Adrenal gland (tissue), 12 donors: Measurements from ENCODE around the gene DLG4. TPM values are rescaled to one million over a fixed set of nuclear protein-coding genes. Genes with fewer than 3 reads are reported as not detected.
A peak's percentile ranks its signal among the peaks of the same experiment; 100 is the strongest.

ENCODE experiments used
- DNase-seq, 7 donors: peaks; one replicate each; pipeline ENCODE4 v3.0.0-alpha.2; 2019 to 2020
- H3K27ac ChIP-seq, 5 donors: fragments of 200-600 bp; sonication (generic) in 4 of 5; 1 replicate in 3 of 5; 2 replicates in 2 of 5; pipeline versions ENCODE4 v1.5.1 to v1.8.0; 2016 to 2020; ENCODE audit warnings: mild to moderate bottlenecking in 1 of 5
- H3K27me3 ChIP-seq: fragments of 200-600 bp; 2 replicates; pipeline ENCODE4 v1.8.0; 2021
- H3K36me3 ChIP-seq, 2 donors: fragments of 200-600 bp; replicated peaks in 1 of 2; 1 replicate in 1 of 2; 2 replicates in 1 of 2; pipeline versions ENCODE4 v1.5.1 to v1.8.0; 2018 to 2022
- H3K4me1 ChIP-seq, 2 donors: fragments of 200-600 bp; replicated peaks in 1 of 2; 1 replicate in 1 of 2; 2 replicates in 1 of 2; pipeline versions ENCODE4 v1.5.1 to v1.8.0; 2018 to 2021
- H3K4me3 ChIP-seq, 4 donors: fragments of 200-600 bp; sonication (generic) in 3 of 4; one replicate each; pipeline ENCODE4 v1.5.1; 2016 to 2018
- H3K9me3 ChIP-seq, 3 donors: fragments of 200-600 bp; sonication (generic) in 1 of 3; replicated peaks in 1 of 3; 1 replicate in 2 of 3; 2 replicates in 1 of 3; pipeline versions ENCODE4 v1.5.1 to v1.8.0; 2016 to 2021
- POLR2A ChIP-seq, 2 donors: fragments of 450-650 bp; IDR thresholded peaks; one replicate each; pipeline ENCODE4 v1.6.1; 2017; ENCODE audit warnings: antibody characterized with exemption in 2 of 2, mild to moderate bottlenecking in 2 of 2, moderate library complexity in 1 of 2
- WGBS, 4 donors: extraction: QIAGEN DNeasy Blood & Tissue Kit in 2 of 4; methylation state at CpG; one replicate each; pipeline versions ENCODE4 v1.1.5 to v1.1.7; 2013 to 2017; 5-methylcytosine and 5-hydroxymethylcytosine counted together
- intact Hi-C, 2 donors: fragments of 100-400 bp; cut with DNase I; formaldehyde crosslinking; loops; one replicate each; pipeline versions ENCODE4 v1.14.1 to v1.15.0; 2022 to 2023
- polyA plus RNA-seq, 3 donors: library from polyadenylated mRNA; stranded (reverse); fragments of 200-250 nt in 2 of 3; fragments of 350-450 nt in 1 of 3; fragmentation: Illumina TruSeq in 1 of 3; extraction: RNeasy Lipid Tissue Mini Kit (QIAGEN cat#74804) in 1 of 3; gene quantifications; one replicate each; pipeline ENCODE4 v1.2.3, GENCODE V29; 2013 to 2014
- total RNA-seq, 9 donors: library from RNA; depleted of rRNA in 4 of 9; stranded (reverse); fragments of >200 nt in 4 of 9; fragments of 120-200 nt in 1 of 9; fragmentation: NEBNext Ultra II Directional in 1 of 9; extraction: Animal tissue kit (Norgen Biotek cat#: 25700) in 1 of 9; gene quantifications; one replicate each; pipeline versions ENCODE4 v1.1.0 to v1.2.4, GENCODE V29; 2013 to 2023
- TF ChIP-seq, protein P1 (sequence below), 6 experiments: fragments of 450-650 bp in 4 of 6; fragments of 200-600 bp in 2 of 6; sonication (generic) in 1 of 6; IDR thresholded peaks; 1 replicate in 5 of 6; 2 replicates in 1 of 6; pipeline versions ENCODE4 v1.5.1 to v1.8.0; 2016 to 2021; ENCODE audit warnings: antibody characterized with exemption in 6 of 6, mild to moderate bottlenecking in 2 of 6, moderate library complexity in 1 of 6
- donor health status: healthy with polysubstance abuse.
- donor health status: Bipolar disorder and iron deficiency.
- donor health status: DM: yes; HTN: yes; CAD: no.
- donor health status: DM: no; HTN: no; CAD: no.
- donor health status: DM: no; HTN: no; CAD: no.
- donor health status: DM: yes; HTN: yes; CAD: no.

The DLG4 gene
- total and polyA plus RNA-seq, 12 donors: 14.1 to 172 (median 30.5) TPM

DNA sequence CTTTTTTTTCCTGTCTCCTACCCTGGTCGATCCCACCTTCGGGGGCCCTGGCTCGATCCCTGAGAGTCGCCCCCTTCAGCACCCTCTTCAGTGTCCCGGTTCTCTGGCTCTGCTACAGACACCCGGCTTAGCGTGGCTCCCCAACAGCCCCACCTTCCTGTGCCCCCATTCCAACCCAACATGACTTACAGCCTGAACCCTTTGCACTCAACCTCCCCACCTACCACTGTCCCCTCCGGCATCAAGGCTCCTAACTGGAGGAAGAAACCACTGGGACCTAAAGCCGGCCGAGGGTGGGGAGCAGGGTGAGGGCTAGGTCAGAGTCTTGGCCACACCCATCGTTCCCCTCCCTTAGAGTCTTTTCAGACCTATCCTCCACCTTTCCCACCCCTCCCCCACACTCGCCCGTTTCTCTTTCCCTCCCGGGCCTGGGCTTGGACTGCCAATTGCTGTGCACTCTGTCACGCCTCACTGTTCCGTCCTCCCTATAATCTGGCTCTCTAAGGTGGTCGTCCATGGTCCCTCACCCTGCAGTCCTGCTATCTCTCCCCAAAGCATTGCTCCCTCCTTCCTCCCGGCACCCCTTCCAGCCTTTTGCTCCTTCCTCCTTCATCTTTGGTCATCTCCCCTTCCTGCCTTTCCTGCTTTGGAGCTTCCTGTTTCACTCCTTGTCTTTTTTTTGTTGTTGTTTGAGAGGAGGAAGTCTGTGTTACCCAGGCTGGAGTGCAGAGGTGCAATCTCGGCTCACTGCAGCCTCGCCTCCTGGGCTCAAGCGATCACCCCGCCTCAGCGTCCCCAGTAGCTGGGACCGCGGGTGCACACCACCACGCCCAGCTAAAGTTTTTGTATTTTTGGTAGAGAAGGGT, 43.5 kb upstream of the DLG4 start:
- Histone ChIP-seq H3K4me3 (peak overlapping the region in 1 of 4 donors; percentile 23), H3K4me1 (peaks cover 12 to 21% of the 10 kb centered on the region in 2 donors), H3K36me3 (peaks cover 0 to 8% of the 10 kb centered on the region in 2 donors), H3K9me3 (no peaks in the 10 kb centered on the region), H3K27ac (no peak overlapping the region), H3K27me3 (no peaks in the 10 kb centered on the region)
- TF ChIP-seq, protein P1, sequence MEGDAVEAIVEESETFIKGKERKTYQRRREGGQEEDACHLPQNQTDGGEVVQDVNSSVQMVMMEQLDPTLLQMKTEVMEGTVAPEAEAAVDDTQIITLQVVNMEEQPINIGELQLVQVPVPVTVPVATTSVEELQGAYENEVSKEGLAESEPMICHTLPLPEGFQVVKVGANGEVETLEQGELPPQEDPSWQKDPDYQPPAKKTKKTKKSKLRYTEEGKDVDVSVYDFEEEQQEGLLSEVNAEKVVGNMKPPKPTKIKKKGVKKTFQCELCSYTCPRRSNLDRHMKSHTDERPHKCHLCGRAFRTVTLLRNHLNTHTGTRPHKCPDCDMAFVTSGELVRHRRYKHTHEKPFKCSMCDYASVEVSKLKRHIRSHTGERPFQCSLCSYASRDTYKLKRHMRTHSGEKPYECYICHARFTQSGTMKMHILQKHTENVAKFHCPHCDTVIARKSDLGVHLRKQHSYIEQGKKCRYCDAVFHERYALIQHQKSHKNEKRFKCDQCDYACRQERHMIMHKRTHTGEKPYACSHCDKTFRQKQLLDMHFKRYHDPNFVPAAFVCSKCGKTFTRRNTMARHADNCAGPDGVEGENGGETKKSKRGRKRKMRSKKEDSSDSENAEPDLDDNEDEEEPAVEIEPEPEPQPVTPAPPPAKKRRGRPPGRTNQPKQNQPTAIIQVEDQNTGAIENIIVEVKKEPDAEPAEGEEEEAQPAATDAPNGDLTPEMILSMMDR (IDR thresholded peaks at IDR 0.05): no peak
- no peak for TF ChIP-seq POLR2A (IDR thresholded peaks at IDR 0.05)
- intact Hi-C loops: loop anchor here in 1 of 2 donors (5.0 kb wide), 1 partner anchor 39 kb away; no protein-coding TSS in a partner anchor
- peak in 1 of 7 donors; percentile 48 for DNase-seq
- 28 to 39% (median 34%) methylated on average over 26 of the region's 26 CpGs for WGBS, 4 donors

DNA sequence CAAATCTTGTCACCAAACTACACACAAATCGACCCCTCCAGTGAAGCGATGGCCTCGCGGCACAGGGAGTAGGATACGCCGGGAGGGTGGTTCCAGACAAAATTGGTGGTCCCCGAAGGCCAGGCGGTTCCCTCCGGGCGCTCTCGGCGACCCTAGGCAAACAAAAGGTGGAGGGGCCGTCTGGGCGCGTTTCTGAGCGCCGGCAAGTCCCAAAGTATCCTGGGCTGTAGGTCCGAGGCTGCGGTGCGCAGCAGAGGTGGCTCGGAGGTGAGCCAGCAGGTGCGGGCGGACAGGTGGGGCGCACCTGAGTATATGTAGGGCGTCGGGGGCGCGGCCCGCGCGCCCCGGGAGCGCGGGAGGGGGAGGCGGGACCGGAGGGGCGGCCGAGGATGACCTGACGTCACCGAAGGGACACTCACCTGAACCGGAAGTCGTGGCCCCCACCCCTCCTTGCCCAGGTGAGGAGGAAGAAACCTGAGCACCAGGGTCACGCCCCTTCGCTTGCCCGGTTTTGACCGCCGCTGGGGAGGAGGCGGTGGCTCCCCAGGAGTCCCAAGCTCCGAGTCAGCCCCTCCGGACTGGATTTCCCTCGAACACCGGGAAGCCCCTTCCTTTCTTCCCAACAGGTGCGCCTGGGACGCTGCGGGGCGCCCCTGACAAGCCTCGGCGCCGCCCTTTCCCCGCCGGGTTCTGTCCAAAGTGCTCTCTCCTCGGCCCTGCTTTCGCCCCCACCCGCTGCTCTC, 42.7 kb upstream of the DLG4 start, which contains the start of gene CLDN7:
Gene CLDN7 (minus strand): TSS at position 287 of the 743 bp plus-strand sequence. CDS start 435 bp downstream, outside the sequence.
- H3K4me1 ChIP-seq: peaks cover 12 to 21% of the 10 kb centered on the region in 2 donors
- peak within 1 kb of the TSS in 2 of 5 donors; percentile 19 to 81 for H3K27ac ChIP-seq
- H3K4me3 ChIP-seq: peak within 1 kb of the TSS in 2 of 4 donors; percentile 14 to 61
- DNase-seq: no peak
- WGBS, 4 donors: 16 to 46% (median 36%) methylated on average over 31 to 64 of the region's 64 CpGs
- peaks cover 0 to 16% of the 10 kb centered on the region in 2 donors for H3K36me3 ChIP-seq
- intact Hi-C loops: loop anchor here in 1 of 2 donors (5.0 kb wide), 1 partner anchor 40 kb away; no protein-coding TSS in a partner anchor
- TF ChIP-seq POLR2A (IDR thresholded peaks at IDR 0.05): no peak
- TF ChIP-seq, protein P1 (IDR thresholded peaks at IDR 0.05): no peak
- H3K27me3 ChIP-seq: no peaks in the 10 kb centered on the region
- H3K9me3 ChIP-seq: no peaks in the 10 kb centered on the region

DNA sequence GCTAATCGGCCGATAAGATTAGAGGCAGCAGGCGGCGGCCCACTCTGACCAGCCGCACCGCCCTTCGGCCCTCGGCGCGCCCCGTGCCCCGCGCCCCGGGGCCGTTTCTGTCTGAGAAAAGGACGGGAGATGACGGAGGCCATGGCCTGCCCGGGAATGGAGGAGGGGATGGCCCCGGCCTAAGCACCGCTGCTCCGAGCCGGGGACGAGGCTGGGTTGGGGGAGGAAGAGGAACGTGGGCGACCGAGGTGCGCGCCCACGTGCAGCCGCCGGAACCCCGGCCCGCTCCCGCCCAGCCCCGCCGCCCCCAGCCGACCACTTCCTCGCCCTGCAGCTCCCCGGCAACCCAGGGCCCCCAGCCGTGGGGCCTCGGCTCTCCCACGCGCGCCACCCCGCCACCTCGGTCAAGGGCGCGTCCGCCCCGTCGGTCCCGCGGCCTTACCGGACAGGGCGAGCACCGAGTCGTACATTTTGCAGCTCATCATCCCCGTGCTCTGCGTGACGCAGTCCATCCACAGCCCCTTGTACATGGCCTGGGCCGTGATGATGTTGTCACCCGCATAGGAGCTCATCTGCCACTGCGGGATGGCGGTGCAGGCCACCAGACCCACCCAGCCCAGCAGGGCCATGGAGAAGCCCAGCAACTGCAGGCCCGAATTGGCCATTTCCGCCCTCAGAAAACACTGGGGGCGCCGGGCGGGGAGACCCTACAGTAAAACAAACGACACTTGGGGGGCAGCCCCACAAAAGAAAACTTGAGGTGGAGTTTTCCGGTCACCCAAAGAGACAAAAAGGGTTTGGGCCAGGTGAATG, 41.9 kb upstream of the DLG4 start:
- TF ChIP-seq, protein P1 (IDR thresholded peaks at IDR 0.05): no peak
- TF ChIP-seq POLR2A (IDR thresholded peaks at IDR 0.05): no peak
- H3K4me1 ChIP-seq: peaks cover 12 to 21% of the 10 kb centered on the region in 2 donors
- 16 to 75% (median 21%) methylated on average over 9 to 71 of the region's 71 CpGs for WGBS, 4 donors
- H3K4me3 ChIP-seq: peak overlapping the region in 2 of 4 donors; percentile 14 to 61
- intact Hi-C loops: loop anchor here in 1 of 2 donors (5.0 kb wide), 1 partner anchor 41 kb away; no protein-coding TSS in a partner anchor
- peaks cover 0 to 24% of the 10 kb centered on the region in 2 donors for H3K36me3 ChIP-seq
- H3K9me3 ChIP-seq: no peaks in the 10 kb centered on the region
- no peak for DNase-seq
- H3K27me3 ChIP-seq: no peaks in the 10 kb centered on the region
- peak overlapping the region in 2 of 5 donors; percentile 19 to 81 for H3K27ac ChIP-seq
